ENCODE measurements around the gene EID1.

The EID1 gene

GRCh38 chr15:48913141-48913540, 35.2 kb downstream of the EID1 start:
- no peak for DNase-seq (ENCODE audit: low spot score)

- DNase-seq (ENCODE audit: low spot score) = no peak
Measured at GRCh38 chr15:48914717-48915116, 36.8 kb downstream of the EID1 start.

DNA sequence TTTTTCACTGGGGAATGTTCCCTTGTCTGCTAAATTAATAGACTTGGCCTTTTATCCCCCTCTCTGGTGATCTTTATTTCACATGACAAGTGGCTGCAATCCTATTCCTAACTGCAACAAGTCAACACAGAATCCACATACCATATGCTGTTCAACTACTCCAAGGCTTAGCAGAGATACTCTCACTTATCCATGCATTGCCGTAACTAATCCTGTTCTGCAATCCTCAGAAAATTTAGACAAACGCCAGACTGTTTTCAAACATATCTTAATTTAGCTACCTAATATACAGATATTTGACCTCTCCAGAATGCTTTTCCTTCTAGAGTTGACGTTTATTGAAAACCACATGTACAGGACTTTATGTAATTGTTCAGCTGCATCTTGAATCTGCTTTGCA, 37.9 kb downstream of the EID1 start:
- DNase-seq (ENCODE audit: low spot score) = no peak

- DNase-seq (ENCODE audit: low spot score) = no peak
Measured at GRCh38 chr15:48916721-48917120, 38.8 kb downstream of the EID1 start.

DNA sequence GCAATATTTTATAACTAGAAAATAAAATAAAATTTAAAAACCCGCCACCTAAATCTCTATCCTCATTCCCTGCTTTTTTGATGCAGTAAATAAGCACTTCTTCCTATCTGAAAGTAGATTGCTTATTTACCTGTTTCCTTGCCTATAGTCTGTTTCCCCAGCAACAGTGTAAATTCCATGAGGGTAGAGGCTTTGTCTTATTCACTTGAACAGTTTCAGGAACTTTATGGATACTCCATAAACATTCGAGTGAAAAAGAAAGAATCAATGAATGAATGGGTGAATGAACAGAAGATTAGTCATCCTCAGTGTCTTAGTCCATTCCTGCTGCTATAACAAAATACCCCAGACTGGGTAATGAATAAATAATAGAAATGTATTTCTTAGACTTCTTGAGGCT, 44.1 kb downstream of the EID1 start:
- no peak for DNase-seq (ENCODE audit: low spot score)

GRCh38 chr15:48924528-48925393, 46.8 kb downstream of the EID1 start:
- no peak for DNase-seq (ENCODE audit: low spot score)

GRCh38 chr15:48925714-48926223, 47.8 kb downstream of the EID1 start:
- DNase-seq (ENCODE audit: low spot score) = no peak

- DNase-seq (ENCODE audit: low spot score) = no peak
Measured at GRCh38 chr15:48928877-48929538, 51.1 kb downstream of the EID1 start.

DNA sequence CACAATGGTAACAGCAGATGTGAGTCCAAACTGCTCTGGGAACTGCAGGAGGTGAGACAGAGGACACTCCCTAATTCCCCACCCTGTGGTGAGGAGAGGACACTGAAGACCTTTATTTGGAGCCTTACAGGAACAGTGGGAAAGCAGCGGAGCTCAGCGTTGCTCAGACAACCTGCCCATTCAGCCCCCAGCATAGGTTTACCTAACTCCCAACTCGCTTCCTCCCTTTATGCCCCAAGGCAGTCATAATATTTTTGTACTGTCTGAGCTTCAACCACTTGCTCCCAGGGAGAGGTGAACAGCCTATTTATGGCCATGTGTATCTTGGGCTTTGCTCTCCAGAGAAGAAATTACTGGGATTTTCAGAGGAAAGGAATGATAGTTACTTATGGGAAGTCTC, 51.7 kb downstream of the EID1 start:
- DNase-seq (ENCODE audit: low spot score) = no peak

Measured in germinal center (tissue), 1 donor.